SKM-1 (cell line): ENCODE measurements around the gene SPATS2.
"Not testable (repeated sequence)": the region's sequence is repeated elsewhere in the genome, so short reads cannot be mapped to it uniquely, and the experiment has no call there.

Experiments
- DNase-seq: peaks from one replicate; lab custom pipeline; 2025; ENCODE audit not compliant: unreplicated experiment; lab: John Stamatoyannopoulos, UW

The SPATS2 gene

GRCh38 chr12:49403971-49404450, 36.7 kb downstream of the SPATS2 start:
- DNase-seq, result no peak

GRCh38 chr12:49404956-49405355, 37.7 kb downstream of the SPATS2 start:
- no peak for DNase-seq

- peak; percentile 6 for DNase-seq
These were observed 43.6 kb downstream of the SPATS2 start for GRCh38 chr12:49410818-49411217.

GRCh38 chr12:49413010-49413409, 45.7 kb downstream of the SPATS2 start:
- no peak for DNase-seq

- no peak for DNase-seq
These were observed 46.5 kb downstream of the SPATS2 start for GRCh38 chr12:49413796-49414195.

GRCh38 chr12:49414364-49414763, 47.1 kb downstream of the SPATS2 start:
- no peak for DNase-seq

- no peak for DNase-seq
These were observed 48.3 kb downstream of the SPATS2 start for GRCh38 chr12:49415521-49415970.

- no peak for DNase-seq
These were observed 49.6 kb downstream of the SPATS2 start for GRCh38 chr12:49416892-49417291.

GRCh38 chr12:49417558-49417957, 50.3 kb downstream of the SPATS2 start:
- no peak for DNase-seq

- DNase-seq, result no peak
These were observed 53.3 kb downstream of the SPATS2 start for GRCh38 chr12:49420556-49420955.

GRCh38 chr12:49422114-49422513, 54.9 kb downstream of the SPATS2 start:
- no peak for DNase-seq

- DNase-seq, result no peak
These were observed 61.5 kb downstream of the SPATS2 start for GRCh38 chr12:49428793-49429192.

GRCh38 chr12:49432616-49433015, 65.4 kb downstream of the SPATS2 start:
- DNase-seq, result no peak

GRCh38 chr12:49436799-49437198, 69.5 kb downstream of the SPATS2 start:
- DNase-seq, result not testable (repeated sequence)

GRCh38 chr12:49439042-49439441, 71.8 kb downstream of the SPATS2 start:
- no peak for DNase-seq

- no peak for DNase-seq
These were observed 72.8 kb downstream of the SPATS2 start for GRCh38 chr12:49440035-49440434.

GRCh38 chr12:49442915-49443314, 75.7 kb downstream of the SPATS2 start:
- no peak for DNase-seq

GRCh38 chr12:49446571-49446970, 79.3 kb downstream of the SPATS2 start:
- no peak for DNase-seq

GRCh38 chr12:49448858-49449257, 81.6 kb downstream of the SPATS2 start:
- DNase-seq, result no peak

- DNase-seq, result no peak
These were observed 84.4 kb downstream of the SPATS2 start for GRCh38 chr12:49451468-49452259.

GRCh38 chr12:49455501-49455900, 88.2 kb downstream of the SPATS2 start:
- no peak for DNase-seq

- no peak for DNase-seq
These were observed 88.9 kb downstream of the SPATS2 start for GRCh38 chr12:49456131-49456679.

- no peak for DNase-seq
These were observed 91.6 kb downstream of the SPATS2 start for GRCh38 chr12:49458816-49459215.
